OCI-LY1 (cell line): ENCODE data around the gene TJP3.

Source experiments
- EZH2 ChIP-seq: fragments of 200-600 bp; sonication (generic), shearing (Covaris generic); IDR thresholded peaks from 2 replicates; pipeline ENCODE4 v1.8.0; 2017; ENCODE audit warnings: borderline replicate concordance, mixed run types, mild to moderate bottlenecking, antibody characterized with exemption, low read length, moderate library complexity, mixed read lengths
- TF ChIP-seq, protein P1 (sequence below): fragments of 200-600 bp; sonication (generic), shearing (Covaris generic); IDR thresholded peaks from 2 replicates; pipeline ENCODE4 v1.5.1; 2017; ENCODE audit warnings: mild to moderate bottlenecking, antibody characterized with exemption, low read length, moderate library complexity, mixed read lengths

DNA sequence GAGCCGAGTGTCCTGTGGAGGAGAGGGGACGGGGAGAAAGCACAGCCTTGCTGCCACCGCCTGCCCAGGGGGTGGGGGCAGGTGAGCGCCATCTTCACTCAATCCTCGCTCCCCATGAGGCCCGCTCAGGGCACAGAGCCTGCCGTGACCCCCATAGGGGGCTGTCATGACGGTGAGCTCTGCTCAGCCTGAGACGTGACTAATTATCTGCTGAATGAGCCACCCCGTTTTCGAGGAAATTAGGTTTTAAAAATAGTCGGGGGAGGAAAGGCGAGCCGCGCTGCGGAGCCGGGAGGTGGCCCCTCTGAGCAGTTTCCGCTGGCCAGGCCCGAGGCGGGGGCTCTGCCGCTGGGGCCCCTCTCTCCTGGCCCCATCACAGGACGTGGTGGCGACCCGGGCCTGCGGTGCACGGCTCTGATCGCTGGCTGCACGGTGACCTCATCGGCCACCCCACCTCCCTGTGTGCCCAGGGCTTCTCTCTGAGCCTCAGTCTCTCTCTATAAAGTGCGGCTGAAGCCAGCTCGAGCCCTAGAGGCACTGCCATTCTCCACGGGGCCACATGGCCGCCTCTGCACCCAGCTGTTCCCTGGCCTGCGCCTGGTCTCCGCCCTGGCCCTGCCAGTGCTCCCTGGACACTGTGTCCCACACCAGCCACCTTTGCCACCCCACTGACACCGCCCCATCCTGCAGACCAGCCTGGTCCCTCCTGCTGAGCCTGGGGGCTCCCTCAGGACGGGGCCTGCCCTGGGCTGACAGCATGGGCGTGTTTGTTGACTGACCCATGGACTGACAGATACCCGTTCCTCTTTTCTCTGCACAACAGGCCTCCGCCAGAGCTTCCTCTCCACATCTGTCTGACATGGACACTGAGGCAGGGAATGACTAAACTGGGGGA is 36.3 kb upstream of the TJP3 start:
- TF ChIP-seq, protein P1, sequence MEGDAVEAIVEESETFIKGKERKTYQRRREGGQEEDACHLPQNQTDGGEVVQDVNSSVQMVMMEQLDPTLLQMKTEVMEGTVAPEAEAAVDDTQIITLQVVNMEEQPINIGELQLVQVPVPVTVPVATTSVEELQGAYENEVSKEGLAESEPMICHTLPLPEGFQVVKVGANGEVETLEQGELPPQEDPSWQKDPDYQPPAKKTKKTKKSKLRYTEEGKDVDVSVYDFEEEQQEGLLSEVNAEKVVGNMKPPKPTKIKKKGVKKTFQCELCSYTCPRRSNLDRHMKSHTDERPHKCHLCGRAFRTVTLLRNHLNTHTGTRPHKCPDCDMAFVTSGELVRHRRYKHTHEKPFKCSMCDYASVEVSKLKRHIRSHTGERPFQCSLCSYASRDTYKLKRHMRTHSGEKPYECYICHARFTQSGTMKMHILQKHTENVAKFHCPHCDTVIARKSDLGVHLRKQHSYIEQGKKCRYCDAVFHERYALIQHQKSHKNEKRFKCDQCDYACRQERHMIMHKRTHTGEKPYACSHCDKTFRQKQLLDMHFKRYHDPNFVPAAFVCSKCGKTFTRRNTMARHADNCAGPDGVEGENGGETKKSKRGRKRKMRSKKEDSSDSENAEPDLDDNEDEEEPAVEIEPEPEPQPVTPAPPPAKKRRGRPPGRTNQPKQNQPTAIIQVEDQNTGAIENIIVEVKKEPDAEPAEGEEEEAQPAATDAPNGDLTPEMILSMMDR = no peak
- TF ChIP-seq EZH2 = no peak
